Fibroblast of villous mesenchyme (primary cell): ENCODE data around the gene NUDT4. TPM values are rescaled to one million over a fixed set of nuclear protein-coding genes. Genes with fewer than 3 reads are reported as not detected.
A peak's percentile ranks its signal among the peaks of the same experiment; 100 is the strongest.

ENCODE experiments used
- DNase-seq: peaks from one replicate; pipeline ENCODE4 v3.0.0-alpha.2; 2010; ENCODE audit warnings: low read depth
- H3K4me3 ChIP-seq: 2 replicates; pipeline ENCODE4 v1.5.1; 2011; ENCODE audit warnings: low read depth, mild to moderate bottlenecking, low read length
- total RNA-seq: library from RNA; depleted of rRNA; stranded (reverse); fragments of >200 nt; gene quantifications from 2 replicates; pipeline ENCODE4 v1.2.3, GENCODE V29; 2012
- TF ChIP-seq, protein P1 (sequence below): IDR thresholded peaks from 2 replicates; pipeline ENCODE4 v1.5.1; 2012; ENCODE audit warnings: low read depth, mild to moderate bottlenecking, low read length; ENCODE audit not compliant: insufficient read depth

NUDT4 gene
- total RNA-seq: 61.3 and 80.2 TPM in 2 replicates

DNA sequence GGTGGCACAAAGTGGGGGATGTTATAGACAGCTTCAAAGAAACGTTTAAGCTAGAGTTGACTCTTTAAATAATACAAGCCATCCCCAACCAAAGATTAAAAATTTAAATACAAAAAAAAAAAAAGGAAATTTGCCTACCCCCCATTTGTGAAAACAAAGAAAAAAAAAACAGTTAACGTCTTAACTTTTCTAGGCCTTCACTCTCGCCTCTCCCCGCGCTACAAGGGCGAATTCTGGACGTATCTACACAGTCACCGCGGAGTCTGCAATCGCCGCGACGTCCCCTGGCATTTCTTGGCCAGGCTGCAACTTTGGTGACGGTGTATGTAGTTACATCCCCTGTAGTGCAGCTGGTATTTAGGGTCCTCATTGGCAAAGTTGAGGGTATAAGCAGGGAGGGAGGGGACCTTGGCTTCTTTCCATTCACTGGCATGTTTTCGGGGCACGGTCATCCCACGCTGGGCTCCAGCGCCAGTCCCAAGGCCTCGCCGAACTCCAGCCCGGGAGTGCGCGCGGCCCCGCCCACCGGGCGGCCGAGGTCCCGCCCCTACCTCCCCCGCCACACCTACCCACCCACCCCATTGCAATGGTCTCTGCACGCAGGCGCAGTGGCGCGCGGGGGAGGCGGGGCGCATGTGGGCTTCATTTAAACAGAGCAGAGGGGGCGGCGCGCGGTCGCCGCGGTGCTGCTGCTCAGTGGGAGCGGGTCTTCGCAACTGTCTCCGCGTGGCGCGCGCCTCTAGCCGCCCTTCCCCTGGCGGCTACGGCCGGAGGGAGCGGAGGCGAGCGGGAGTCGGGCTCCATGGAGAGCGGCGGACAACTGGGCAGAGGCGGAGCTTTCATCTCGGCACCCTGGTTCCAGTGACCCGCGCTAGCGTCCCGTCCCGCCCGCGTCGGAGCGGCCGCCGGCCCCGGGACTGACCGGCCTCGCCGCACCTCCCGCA lies at the start of gene NUDT4:
Gene NUDT4, plus strand, starts transcription at position 674 of the 944 bp plus-strand sequence. CDS start 398 bp downstream, outside the sequence.
- peak within 1 kb of the TSS; percentile 86 for H3K4me3 ChIP-seq
- DNase-seq: peak; percentile 95
- TF ChIP-seq, protein P1, sequence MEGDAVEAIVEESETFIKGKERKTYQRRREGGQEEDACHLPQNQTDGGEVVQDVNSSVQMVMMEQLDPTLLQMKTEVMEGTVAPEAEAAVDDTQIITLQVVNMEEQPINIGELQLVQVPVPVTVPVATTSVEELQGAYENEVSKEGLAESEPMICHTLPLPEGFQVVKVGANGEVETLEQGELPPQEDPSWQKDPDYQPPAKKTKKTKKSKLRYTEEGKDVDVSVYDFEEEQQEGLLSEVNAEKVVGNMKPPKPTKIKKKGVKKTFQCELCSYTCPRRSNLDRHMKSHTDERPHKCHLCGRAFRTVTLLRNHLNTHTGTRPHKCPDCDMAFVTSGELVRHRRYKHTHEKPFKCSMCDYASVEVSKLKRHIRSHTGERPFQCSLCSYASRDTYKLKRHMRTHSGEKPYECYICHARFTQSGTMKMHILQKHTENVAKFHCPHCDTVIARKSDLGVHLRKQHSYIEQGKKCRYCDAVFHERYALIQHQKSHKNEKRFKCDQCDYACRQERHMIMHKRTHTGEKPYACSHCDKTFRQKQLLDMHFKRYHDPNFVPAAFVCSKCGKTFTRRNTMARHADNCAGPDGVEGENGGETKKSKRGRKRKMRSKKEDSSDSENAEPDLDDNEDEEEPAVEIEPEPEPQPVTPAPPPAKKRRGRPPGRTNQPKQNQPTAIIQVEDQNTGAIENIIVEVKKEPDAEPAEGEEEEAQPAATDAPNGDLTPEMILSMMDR: no peak

DNA sequence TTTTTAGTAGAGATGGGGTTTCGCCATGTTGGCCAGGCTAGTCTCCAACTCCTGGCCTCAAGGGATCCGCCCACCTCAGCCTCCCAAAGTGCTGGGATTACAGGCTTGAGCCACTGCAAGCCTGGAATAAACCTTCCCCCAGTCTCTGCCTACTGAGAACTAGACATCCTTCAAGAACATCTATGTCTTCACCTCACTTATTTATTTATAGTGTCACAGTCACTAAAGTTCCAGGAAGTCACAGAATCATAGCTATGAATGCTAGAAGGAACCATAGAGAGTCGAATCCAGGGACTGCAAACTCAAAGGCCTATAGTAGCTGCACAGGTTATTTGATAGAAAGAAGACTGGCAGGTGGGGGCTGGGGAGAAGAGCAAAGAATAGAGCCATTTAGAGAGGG lies 44.7 kb upstream of the NUDT4 start:
- no peak for DNase-seq
- TF ChIP-seq, protein P1: no peak
- H3K4me3 ChIP-seq: no peak overlapping the region

DNA sequence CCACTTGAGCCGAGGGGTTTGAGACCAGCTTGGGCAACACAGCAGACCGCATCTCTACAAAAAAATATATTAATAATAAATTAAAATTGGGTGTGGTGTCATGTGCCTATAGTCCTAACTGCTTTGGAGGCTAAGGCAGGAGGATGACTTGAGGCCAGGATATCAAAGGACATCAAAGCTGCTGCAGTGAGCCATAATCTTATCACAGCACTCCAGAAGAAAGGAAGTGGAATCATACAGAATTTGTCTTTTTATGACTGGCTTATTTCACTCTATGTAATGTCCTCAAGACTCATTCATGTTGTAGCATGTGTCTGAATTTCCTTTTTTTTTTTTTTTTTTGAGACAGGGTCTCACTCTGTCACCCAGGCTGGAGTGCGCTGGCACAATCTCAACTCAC lies 43.9 kb upstream of the NUDT4 start:
- TF ChIP-seq, protein P1: no peak
- no peak for DNase-seq
- H3K4me3 ChIP-seq: no peak overlapping the region

DNA sequence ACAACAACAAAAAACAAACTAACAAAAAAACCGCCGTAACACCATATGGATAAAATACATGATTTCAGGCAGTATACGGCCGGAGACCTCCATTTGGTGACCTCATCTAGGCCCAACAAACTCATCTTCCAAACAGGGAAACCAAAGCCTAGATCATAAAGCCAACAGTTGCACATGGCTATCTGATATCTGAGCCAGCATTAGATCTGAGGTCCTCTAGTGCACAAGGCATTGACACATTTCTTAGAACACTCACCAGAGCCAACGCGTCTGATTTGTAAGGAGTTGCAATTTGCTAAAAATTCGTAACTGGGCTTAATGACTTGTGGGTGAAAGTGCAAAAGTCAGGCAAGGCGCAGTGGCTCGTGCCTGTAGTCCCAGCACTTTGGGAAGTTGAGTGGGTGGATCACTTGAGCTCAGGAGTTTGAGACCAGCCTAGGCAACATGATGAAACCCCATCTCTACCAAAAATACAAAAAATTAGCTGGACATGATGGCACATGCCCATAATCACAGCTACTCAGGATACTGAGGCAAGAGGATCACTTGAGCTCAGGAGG lies 42.0 kb upstream of the NUDT4 start:
- no peak overlapping the region for H3K4me3 ChIP-seq
- TF ChIP-seq, protein P1: no peak
- DNase-seq: no peak

DNA sequence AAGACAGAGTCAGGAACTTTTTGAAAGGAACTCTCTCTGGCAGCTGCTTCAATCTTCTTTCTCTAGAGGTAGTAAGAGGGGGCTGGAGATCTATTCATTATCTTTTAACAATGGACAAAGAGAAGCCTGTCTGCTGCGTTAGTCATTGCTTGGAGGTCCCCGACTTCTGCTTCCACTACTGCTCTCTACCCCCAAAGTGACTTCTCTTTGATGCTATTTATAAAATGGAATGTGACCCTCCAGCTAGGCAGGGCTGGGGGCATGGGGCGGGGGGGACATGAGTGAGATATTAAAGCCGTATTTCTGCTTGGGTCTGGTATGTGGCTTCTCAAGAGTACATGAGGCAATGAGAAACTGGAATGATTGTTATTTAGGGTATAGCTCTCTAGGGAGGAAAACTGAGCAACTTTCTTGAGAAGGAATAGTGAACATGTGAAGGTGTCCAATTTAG lies 41.4 kb upstream of the NUDT4 start:
- TF ChIP-seq, protein P1: no peak
- DNase-seq: no peak
- no peak overlapping the region for H3K4me3 ChIP-seq

DNA sequence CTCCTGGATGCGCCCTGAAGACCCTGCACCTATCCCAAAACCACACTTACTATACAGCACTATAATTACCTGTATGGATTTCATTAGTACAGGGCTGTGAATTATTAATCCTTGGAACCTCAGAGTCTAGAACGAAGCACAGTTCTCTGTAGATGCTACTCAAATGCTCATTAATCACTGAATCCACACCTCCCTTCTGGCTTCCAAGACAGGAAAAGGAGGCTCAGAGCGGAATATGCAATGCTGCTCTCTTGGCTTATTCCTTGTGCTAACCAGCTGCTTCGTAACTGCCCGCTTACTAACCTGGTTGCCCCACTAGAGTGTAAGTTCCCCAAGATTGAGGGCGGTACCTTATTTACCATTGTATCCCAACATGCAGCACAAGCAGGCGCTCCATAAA lies 39.1 kb upstream of the NUDT4 start:
- no peak for DNase-seq
- TF ChIP-seq, protein P1: no peak
- H3K4me3 ChIP-seq: no peak overlapping the region
